Measurements from ENCODE around the gene ATOSA. TPM values are rescaled to one million over a fixed set of nuclear protein-coding genes. Genes with fewer than 3 reads are reported as not detected.

The ATOSA gene
- polyA plus RNA-seq, 1 donor (not counting 4 experiments of a cell fraction or from before 2014, with no cell fraction given): 19.9 TPM

- Histone ChIP-seq H3K27me3 (ENCODE audit: control insufficient read depth, extremely low read depth, insufficient read depth, low read length) (no peaks in the 10 kb centered on the region), H3K9me3 (ENCODE audit: control insufficient read depth, low read depth, low read length) (no peaks in the 10 kb centered on the region), H3K9me1 (ENCODE audit: control insufficient read depth, extremely low read depth, insufficient read depth, low read length) (no peaks in the 10 kb centered on the region), H3K79me2 (ENCODE audit: control insufficient read depth, insufficient read depth, low read length) (no peaks in the 10 kb centered on the region), H3K27ac (ENCODE audit: control insufficient read depth, insufficient read depth, low read length) (peak overlapping the region; percentile 37), H3K4me1 (ENCODE audit: control insufficient read depth, extremely low read depth, insufficient read depth, low read length) (peaks cover 27% of the 10 kb centered on the region), H3K36me3 (ENCODE audit: control insufficient read depth in 2 of 2, extremely low read depth in 1 of 2, insufficient read depth in 2 of 2, low read length in 2 of 2) (no peaks in the 10 kb centered on the region), H3K9ac (ENCODE audit: control insufficient read depth, extremely low read depth, insufficient read depth, low read length) (no peak overlapping the region), H2AFZ (ENCODE audit: control insufficient read depth, low read length) (no peak overlapping the region), H3K4me3 (ENCODE audit: control insufficient read depth in 2 of 3, extremely low read depth in 1 of 3, insufficient read depth in 2 of 3, low read depth in 1 of 3, low read length in 3 of 3) (no peak overlapping the region), H4K20me1 (ENCODE audit: control insufficient read depth, extremely low read depth, insufficient read depth, low read length) (no peaks in the 10 kb centered on the region), H3K4me2 (ENCODE audit: control insufficient read depth, extremely low read depth, insufficient read depth, low read depth, low read length) (peak overlapping the region; percentile 79)
- no peak for FAIRE-seq
- dilution Hi-C loops (cut with MboI; ENCODE audit: extremely low pct_ligation_motif_present, low sequenced_read_pairs): no loop called here
- TF ChIP-seq CTCF (optimal IDR thresholded peaks at IDR 0.05 in 1 of 3, IDR thresholded peaks at IDR 0.05 in 1 of 3, conservative IDR thresholded peaks at IDR 0.05 in 1 of 3; ENCODE audit: extremely low read depth in 1 of 3, insufficient read depth in 2 of 3, low read length in 3 of 3) (no peak), EZH2 (IDR thresholded peaks at IDR 0.05; ENCODE audit: low read length) (no peak)
- DNase-seq (ENCODE audit: low read depth, low spot score): no peak
Observed at GRCh38 chr15:52652286-52652685, 26.9 kb downstream of the ATOSA start.

- TF ChIP-seq CTCF (optimal IDR thresholded peaks at IDR 0.05 in 1 of 3, IDR thresholded peaks at IDR 0.05 in 1 of 3, conservative IDR thresholded peaks at IDR 0.05 in 1 of 3; ENCODE audit: extremely low read depth in 1 of 3, insufficient read depth in 2 of 3, low read length in 3 of 3) (no peak), EZH2 (IDR thresholded peaks at IDR 0.05; ENCODE audit: low read length) (no peak)
- DNase-seq (ENCODE audit: low read depth, low spot score): no peak
- H2AFZ ChIP-seq (ENCODE audit: control insufficient read depth, low read length): peak overlapping the region; percentile 82
- FAIRE-seq: peak; percentile 91
- H4K20me1 ChIP-seq (ENCODE audit: control insufficient read depth, extremely low read depth, insufficient read depth, low read length): no peaks in the 10 kb centered on the region
- H3K4me1 ChIP-seq (ENCODE audit: control insufficient read depth, extremely low read depth, insufficient read depth, low read length): peaks cover 24% of the 10 kb centered on the region
- no peaks in the 10 kb centered on the region for H3K27me3 ChIP-seq (ENCODE audit: control insufficient read depth, extremely low read depth, insufficient read depth, low read length)
- H3K9me1 ChIP-seq (ENCODE audit: control insufficient read depth, extremely low read depth, insufficient read depth, low read length): no peaks in the 10 kb centered on the region
- dilution Hi-C loops (cut with MboI; ENCODE audit: extremely low pct_ligation_motif_present, low sequenced_read_pairs): no loop called here
- H3K9me3 ChIP-seq (ENCODE audit: control insufficient read depth, low read depth, low read length): no peaks in the 10 kb centered on the region
- peak overlapping the region; percentile 45 for H3K9ac ChIP-seq (ENCODE audit: control insufficient read depth, extremely low read depth, insufficient read depth, low read length)
- H3K4me3 ChIP-seq (ENCODE audit: control insufficient read depth in 2 of 3, extremely low read depth in 1 of 3, insufficient read depth in 2 of 3, low read depth in 1 of 3, low read length in 3 of 3): peak overlapping the region in 2 of 3 experiments; percentile 33 to 47
- no peaks in the 10 kb centered on the region for H3K36me3 ChIP-seq (ENCODE audit: control insufficient read depth in 2 of 2, extremely low read depth in 1 of 2, insufficient read depth in 2 of 2, low read length in 2 of 2)
- H3K79me2 ChIP-seq (ENCODE audit: control insufficient read depth, insufficient read depth, low read length): no peaks in the 10 kb centered on the region
- H3K27ac ChIP-seq (ENCODE audit: control insufficient read depth, insufficient read depth, low read length): peak overlapping the region; percentile 37
- H3K4me2 ChIP-seq (ENCODE audit: control insufficient read depth, extremely low read depth, insufficient read depth, low read depth, low read length): peak overlapping the region; percentile 79
Observed at GRCh38 chr15:52651868-52652267, 27.3 kb downstream of the ATOSA start.
